ENCODE results near the gene TMA7B. TPM values are rescaled to one million over a fixed set of nuclear protein-coding genes. Genes with fewer than 3 reads are reported as not detected.

The TMA7B gene
- total and polyA plus RNA-seq, 2 of the 4 experiments (the other 2 are of a cell fraction), result not detected

DNA sequence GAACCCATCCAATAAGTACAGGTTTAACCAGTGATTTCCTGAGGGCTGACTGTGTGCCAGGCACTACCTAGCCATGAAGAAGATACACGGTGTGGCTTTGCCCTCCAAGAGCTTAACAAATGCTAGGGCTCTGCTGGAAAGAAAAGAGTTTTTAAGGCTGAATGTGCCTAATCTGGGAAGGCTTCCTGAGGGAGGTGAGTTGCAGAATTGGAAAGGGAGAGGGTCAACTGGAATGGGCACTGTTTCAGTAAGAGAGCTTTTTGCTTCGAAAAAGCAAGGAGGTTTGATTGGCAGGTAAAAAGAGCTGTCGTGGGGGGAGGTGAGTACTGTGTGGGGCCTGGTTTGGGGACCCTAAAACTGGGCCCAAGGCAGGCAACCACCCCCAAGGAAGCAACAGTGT, 37.2 kb downstream of the TMA7B start:
- Histone ChIP-seq H2BK15ac (ENCODE audit: low read depth, low read length) (no peak overlapping the region), H2BK5ac (ENCODE audit: low read depth, low read length, poor library complexity, severe bottlenecking) (no peak overlapping the region), H4K20me1 (ENCODE audit: insufficient read depth, low read length) (no peaks in the 10 kb centered on the region), H2AK9ac (replicated peaks; ENCODE audit: low read depth, low read length, poor library complexity) (no peak overlapping the region), H4K8ac (ENCODE audit: low read depth in 2 of 2, low read length in 2 of 2) (no peak overlapping the region), H4K91ac (ENCODE audit: insufficient read depth, low read depth, low read length) (no peak overlapping the region), H3K4me3 (ENCODE audit: insufficient read depth, low read depth, low read length) (no peak overlapping the region), H3K36me3 (ENCODE audit: control insufficient read depth, insufficient read depth, low read length) (no peaks in the 10 kb centered on the region), H2BK120ac (ENCODE audit: low read depth, low read length) (no peak overlapping the region), H2AK5ac (ENCODE audit: low read depth, low read length) (no peak overlapping the region), H3K27me3 (ENCODE audit: control insufficient read depth, insufficient read depth, low read length) (peaks cover 49% of the 10 kb centered on the region), H3K4me2 (ENCODE audit: low read depth, low read length) (no peak overlapping the region), H3K27ac (ENCODE audit: insufficient read depth, low read length) (no peak overlapping the region), H2AFZ (replicated peaks; ENCODE audit: low read length, poor library complexity) (no peak overlapping the region), H3K4me1 (ENCODE audit: control insufficient read depth, insufficient read depth, low read length) (peaks cover 4% of the 10 kb centered on the region), H3K9me3 (ENCODE audit: control insufficient read depth, insufficient read depth, low read length) (no peaks in the 10 kb centered on the region), H4K5ac (ENCODE audit: low read depth, low read length) (no peak overlapping the region), H3K79me1 (ENCODE audit: low read depth in 1 of 2, low read length in 2 of 2) (no peaks in the 10 kb centered on the region), H3K4ac (ENCODE audit: low read depth, low read length) (no peak overlapping the region), H3K9ac (ENCODE audit: low read depth, low read length) (no peak overlapping the region), H3K18ac (ENCODE audit: low read depth, low read length) (no peak overlapping the region), H2BK20ac (ENCODE audit: low read depth, low read length) (no peak overlapping the region), H3K9me1 (ENCODE audit: insufficient read depth, low read length) (no peaks in the 10 kb centered on the region; the same call in 1 of the 2 replicates), H3K23ac (ENCODE audit: low read depth, low read length) (no peak overlapping the region), H3K14ac (replicated peaks; ENCODE audit: low read depth, low read length) (no peak overlapping the region), H3K56ac (ENCODE audit: extremely low read depth, insufficient read depth, low read length) (no peak overlapping the region)
- no peak for ATAC-seq (ENCODE audit: low read depth)
- CTCF ChIA-PET, result no interaction called here
- dilution Hi-C loops (cut with HindIII; ENCODE audit: low sequenced_read_pairs, unreplicated experiment) (no loop called here), in situ Hi-C loops (cut with MboI; ENCODE audit: low sequenced_read_pairs) (no loop called here), intact Hi-C loops (cut with micrococcal nuclease) (no loop called here)
- WGBS, 2 experiments (ENCODE audit: extremely low coverage in 2 of 2, insufficient read length in 1 of 2), result no CpG with 5 or more reads among the region's 3 CpGs
- DNase-seq, result no peak
- POLR2A ChIA-PET (ENCODE audit: unreplicated experiment), result no interaction called here
- BruUV-seq (replicated peaks), result no TSS peak
- no peak for TF ChIP-seq FOS (IDR thresholded peaks at IDR 0.05; ENCODE audit: low read depth, low read length)
- TF ChIP-seq CEBPB (IDR thresholded peaks at IDR 0.05; ENCODE audit: low read depth, low read length), result no peak
- TF ChIP-seq, protein P1, sequence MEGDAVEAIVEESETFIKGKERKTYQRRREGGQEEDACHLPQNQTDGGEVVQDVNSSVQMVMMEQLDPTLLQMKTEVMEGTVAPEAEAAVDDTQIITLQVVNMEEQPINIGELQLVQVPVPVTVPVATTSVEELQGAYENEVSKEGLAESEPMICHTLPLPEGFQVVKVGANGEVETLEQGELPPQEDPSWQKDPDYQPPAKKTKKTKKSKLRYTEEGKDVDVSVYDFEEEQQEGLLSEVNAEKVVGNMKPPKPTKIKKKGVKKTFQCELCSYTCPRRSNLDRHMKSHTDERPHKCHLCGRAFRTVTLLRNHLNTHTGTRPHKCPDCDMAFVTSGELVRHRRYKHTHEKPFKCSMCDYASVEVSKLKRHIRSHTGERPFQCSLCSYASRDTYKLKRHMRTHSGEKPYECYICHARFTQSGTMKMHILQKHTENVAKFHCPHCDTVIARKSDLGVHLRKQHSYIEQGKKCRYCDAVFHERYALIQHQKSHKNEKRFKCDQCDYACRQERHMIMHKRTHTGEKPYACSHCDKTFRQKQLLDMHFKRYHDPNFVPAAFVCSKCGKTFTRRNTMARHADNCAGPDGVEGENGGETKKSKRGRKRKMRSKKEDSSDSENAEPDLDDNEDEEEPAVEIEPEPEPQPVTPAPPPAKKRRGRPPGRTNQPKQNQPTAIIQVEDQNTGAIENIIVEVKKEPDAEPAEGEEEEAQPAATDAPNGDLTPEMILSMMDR (conservative IDR thresholded peaks at IDR 0.05; ENCODE audit: low read depth, low read length), result no peak
- no peak for TF ChIP-seq MXI1 (IDR thresholded peaks at IDR 0.05; ENCODE audit: borderline replicate concordance, low read depth, low read length)
- no peak for TF ChIP-seq CHD1 (IDR thresholded peaks at IDR 0.05; ENCODE audit: low read depth, low read length)
- TF ChIP-seq MAZ (IDR thresholded peaks at IDR 0.05; ENCODE audit: borderline replicate concordance, low read depth, low read length), result no peak
- TF ChIP-seq BHLHE40 (IDR thresholded peaks at IDR 0.05; ENCODE audit: low read depth, low read length), result no peak
- no peak for TF ChIP-seq MAFK (IDR thresholded peaks at IDR 0.05; ENCODE audit: low read depth, low read length)
- no peak for TF ChIP-seq SMC3 (IDR thresholded peaks at IDR 0.05; ENCODE audit: low read depth, low read length)
- no peak for TF ChIP-seq POLR2A (IDR thresholded peaks at IDR 0.05; ENCODE audit: low read depth, low read length)
- TF ChIP-seq, protein P2, sequence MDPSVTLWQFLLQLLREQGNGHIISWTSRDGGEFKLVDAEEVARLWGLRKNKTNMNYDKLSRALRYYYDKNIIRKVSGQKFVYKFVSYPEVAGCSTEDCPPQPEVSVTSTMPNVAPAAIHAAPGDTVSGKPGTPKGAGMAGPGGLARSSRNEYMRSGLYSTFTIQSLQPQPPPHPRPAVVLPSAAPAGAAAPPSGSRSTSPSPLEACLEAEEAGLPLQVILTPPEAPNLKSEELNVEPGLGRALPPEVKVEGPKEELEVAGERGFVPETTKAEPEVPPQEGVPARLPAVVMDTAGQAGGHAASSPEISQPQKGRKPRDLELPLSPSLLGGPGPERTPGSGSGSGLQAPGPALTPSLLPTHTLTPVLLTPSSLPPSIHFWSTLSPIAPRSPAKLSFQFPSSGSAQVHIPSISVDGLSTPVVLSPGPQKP (IDR thresholded peaks at IDR 0.05; ENCODE audit: borderline replicate concordance, low read depth, low read length), result no peak
- TF ChIP-seq RAD21 (IDR thresholded peaks at IDR 0.05; ENCODE audit: low read length), result no peak
- no peak for TF ChIP-seq RFX5 (IDR thresholded peaks at IDR 0.05; ENCODE audit: low read depth, low read length)
- TF ChIP-seq, protein P3, sequence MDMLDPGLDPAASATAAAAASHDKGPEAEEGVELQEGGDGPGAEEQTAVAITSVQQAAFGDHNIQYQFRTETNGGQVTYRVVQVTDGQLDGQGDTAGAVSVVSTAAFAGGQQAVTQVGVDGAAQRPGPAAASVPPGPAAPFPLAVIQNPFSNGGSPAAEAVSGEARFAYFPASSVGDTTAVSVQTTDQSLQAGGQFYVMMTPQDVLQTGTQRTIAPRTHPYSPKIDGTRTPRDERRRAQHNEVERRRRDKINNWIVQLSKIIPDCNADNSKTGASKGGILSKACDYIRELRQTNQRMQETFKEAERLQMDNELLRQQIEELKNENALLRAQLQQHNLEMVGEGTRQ (IDR thresholded peaks at IDR 0.05; ENCODE audit: low read depth, low read length), result no peak
- no peak for TF ChIP-seq RCOR1 (IDR thresholded peaks at IDR 0.05; ENCODE audit: insufficient replicate concordance, low read length)
- no peak for TF ChIP-seq NFE2L2 (IDR thresholded peaks at IDR 0.05; ENCODE audit: low read depth, low read length)
